SK-N-SH (cell line): ENCODE results near the gene GATAD2A.
"Not testable (repeated sequence)": the region's sequence is repeated elsewhere in the genome, so short reads cannot be mapped to it uniquely, and the experiment has no call there.

Source experiments
- CHD2 ChIP-seq: fragments of 150-350 bp; IDR thresholded peaks from 2 replicates; pipeline ENCODE4 v1.6.1; 2018; ENCODE audit warnings: low read length; ENCODE audit not compliant: partially characterized antibody
- CTCF ChIP-seq: fragments of 200-600 bp; sonication (generic); IDR thresholded peaks from 2 replicates; pipeline ENCODE4 v1.6.1; 2017; ENCODE audit warnings: antibody characterized with exemption, mild to moderate bottlenecking, moderate library complexity
- EP300 ChIP-seq, 2 experiments: IDR thresholded peaks; 2 replicates each; pipeline versions ENCODE4 v1.4.0 to v1.6.1; 2012; ENCODE audit warnings: borderline replicate concordance in 1 of 2, low read depth in 1 of 2, low read length in 1 of 2
- EZH2phosphoT487 ChIP-seq: fragments of 200-600 bp; sonication (generic); IDR thresholded peaks from 2 replicates; pipeline ENCODE4 v1.6.1; 2017; ENCODE audit warnings: low read depth, mixed run types, mild to moderate bottlenecking, antibody characterized with exemption, moderate library complexity, borderline replicate concordance
- MAX ChIP-seq: IDR thresholded peaks from 2 replicates; pipeline ENCODE4 v1.4.0; 2012; ENCODE audit warnings: low read depth
- MEF2A ChIP-seq: IDR thresholded peaks from 2 replicates; pipeline ENCODE4 v1.4.0; 2012; ENCODE audit warnings: low read depth, borderline replicate concordance
- POLR2AphosphoS5 ChIP-seq: IDR thresholded peaks from 2 replicates; pipeline ENCODE4 v1.6.1; 2012; ENCODE audit warnings: low read depth, low read length
- RXRA ChIP-seq: IDR thresholded peaks from 2 replicates; pipeline ENCODE4 v1.4.0; 2012; ENCODE audit warnings: low read depth, mild to moderate bottlenecking, borderline replicate concordance
- TAF1 ChIP-seq: IDR thresholded peaks from 2 replicates; pipeline ENCODE4 v1.6.1; 2012; ENCODE audit warnings: low read depth, mild to moderate bottlenecking, low read length, moderate library complexity, borderline replicate concordance

GRCh38 chr19:19389683-19390082, 15.8 kb upstream of the GATAD2A start:
- not testable (repeated sequence) for TF ChIP-seq POLR2AphosphoS5; CTCF; TAF1; EP300 (IDR thresholded peaks at IDR 0.05; ENCODE audit: borderline replicate concordance in 1 of 2, low read depth in 1 of 2, low read length in 1 of 2); MEF2A; RXRA; CHD2; EZH2phosphoT487; MAX
